Activated T-cell treated with anti-CD3 and anti-CD28 coated beads, Interleukin-2, amount 50 U/mL, for 72 hours (primary cell): Measurements from ENCODE around the gene TBX15. TPM values are rescaled to one million over a fixed set of nuclear protein-coding genes. Genes with fewer than 3 reads are reported as not detected.

Experiments
- ATAC-seq, 2 donors: fragments of 150-1000 bp; cut with Tn5 transposase; replicated peaks in 1 of 2; 2 replicates each; pipeline ENCODE4 v1.10.0; 2021; ENCODE audit warnings: moderate library complexity in 2 of 2, mild to moderate bottlenecking in 1 of 2
- DNase-seq, 2 donors: peaks; one replicate each; pipeline ENCODE4 v3.0.0; 2021 to 2022; ENCODE audit warnings: mixed read lengths in 1 of 2
- H3K27ac Mint-ChIP-seq: one replicate; pipeline ENCODE4 v1.8.0; 2022; ENCODE audit warnings: mild to moderate bottlenecking, moderate library complexity, mixed read lengths
- H3K27me3 Mint-ChIP-seq: one replicate; pipeline ENCODE4 v1.8.0; 2022; ENCODE audit warnings: low read depth, mixed read lengths
- H3K36me3 Mint-ChIP-seq, 2 donors: one replicate each; pipeline ENCODE4 v1.8.0; 2022; ENCODE audit warnings: mixed read lengths in 2 of 2, mild to moderate bottlenecking in 1 of 2; ENCODE audit not compliant: insufficient read depth in 2 of 2
- H3K4me1 Mint-ChIP-seq: one replicate; pipeline ENCODE4 v1.8.0; 2022; ENCODE audit warnings: low read depth, mixed read lengths
- H3K4me3 Mint-ChIP-seq, 2 donors: one replicate each; pipeline ENCODE4 v1.8.0; 2022; ENCODE audit warnings: mild to moderate bottlenecking in 2 of 2, mixed read lengths in 2 of 2, moderate library complexity in 2 of 2
- H3K9me3 Mint-ChIP-seq, 2 donors: one replicate each; pipeline ENCODE4 v1.8.0; 2022; ENCODE audit warnings: mixed read lengths in 2 of 2
- total RNA-seq, 2 donors: library from RNA; stranded (reverse); gene quantifications; one replicate each; pipeline ENCODE4 v1.2.3, GENCODE V29; 2022

The TBX15 gene
- total RNA-seq, 2 donors from 2014 or later, result 0.07 to 0.10 TPM

GRCh38 chr1:118861216-118861615 is 126.9 kb downstream of the TBX15 start:
- no peak for ATAC-seq
- Mint-ChIP-seq H3K27ac (no peak overlapping the region), H3K9me3 (peaks cover 0 to 4% of the 10 kb centered on the region in 2 donors), H3K27me3 (no peaks in the 10 kb centered on the region), H3K4me3 (no peak overlapping the region), H3K36me3 (no peaks in the 10 kb centered on the region), H3K4me1 (no peaks in the 10 kb centered on the region)
- no peak for DNase-seq

DNA sequence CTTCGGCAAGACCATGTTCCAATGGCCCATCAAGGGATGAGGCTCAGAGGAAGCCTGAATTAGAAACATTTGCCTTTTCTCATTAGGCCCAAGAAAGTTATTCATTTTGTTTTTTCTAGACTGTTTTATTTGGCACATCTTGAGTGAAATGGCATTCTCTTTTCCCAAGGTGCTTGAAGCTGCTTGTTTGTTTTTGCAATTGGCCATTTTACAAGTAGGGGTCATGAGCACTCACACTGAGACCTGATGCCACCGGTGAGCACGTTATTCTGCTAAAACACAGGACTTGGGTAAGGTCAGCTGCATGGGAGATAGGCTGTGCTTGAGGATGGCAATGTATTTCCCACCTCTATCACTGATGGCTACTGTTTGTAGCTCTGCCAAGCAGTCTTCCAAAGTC is 128.1 kb downstream of the TBX15 start:
- Mint-ChIP-seq H3K4me1 (no peaks in the 10 kb centered on the region), H3K9me3 (peaks cover 0 to 2% of the 10 kb centered on the region in 2 donors), H3K4me3 (no peak overlapping the region), H3K27ac (no peak overlapping the region), H3K27me3 (no peaks in the 10 kb centered on the region), H3K36me3 (no peaks in the 10 kb centered on the region)
- ATAC-seq (no peak), DNase-seq (no peak)

GRCh38 chr1:118846443-118846842 is 141.7 kb downstream of the TBX15 start:
- no peak overlapping the region for H3K4me3 Mint-ChIP-seq
- H3K9me3 Mint-ChIP-seq, result peaks cover 5 to 8% of the 10 kb centered on the region in 2 donors
- H3K36me3 Mint-ChIP-seq, result peaks cover 2% of the 10 kb centered on the region in 2 donors
- no peaks in the 10 kb centered on the region for H3K4me1 Mint-ChIP-seq
- ATAC-seq, result no peak
- no peaks in the 10 kb centered on the region for H3K27me3 Mint-ChIP-seq
- no peak overlapping the region for H3K27ac Mint-ChIP-seq
- no peak for DNase-seq

DNA sequence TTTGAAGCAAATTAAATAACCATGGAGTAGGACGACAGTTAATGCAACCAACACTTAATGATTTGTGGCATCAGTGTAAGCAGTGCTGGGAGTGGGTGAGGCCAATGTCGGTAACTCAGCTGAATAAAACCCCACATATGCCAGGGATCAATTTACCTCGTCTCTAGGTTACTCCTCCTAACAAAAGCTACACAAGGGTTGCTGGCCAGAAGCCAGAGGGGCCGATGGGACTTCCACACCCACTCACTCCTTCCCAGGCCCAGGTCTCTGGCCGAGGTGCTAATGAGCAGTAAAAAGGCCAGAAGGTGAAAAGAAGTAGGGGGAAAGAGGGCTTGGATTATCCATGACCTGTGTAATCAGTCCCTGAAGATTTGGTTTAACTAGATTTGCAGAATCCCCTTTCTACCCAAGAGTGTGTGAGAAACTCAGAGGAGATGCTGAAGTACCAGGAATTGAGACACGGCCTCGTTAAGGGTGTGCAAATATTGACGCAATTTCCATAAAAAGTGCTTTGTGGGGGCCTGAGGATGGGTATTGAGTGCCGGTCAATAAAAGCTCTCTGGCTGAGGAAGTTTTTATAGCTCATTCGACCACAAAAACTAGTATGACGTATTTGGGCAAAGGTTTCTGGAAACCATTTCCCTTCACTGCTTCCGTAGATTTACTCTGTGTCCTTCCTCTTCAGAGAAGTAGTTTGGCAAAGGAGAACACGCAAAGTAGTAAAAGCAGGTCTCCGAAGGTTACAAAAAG is 145.5 kb downstream of the TBX15 start:
- H3K36me3 Mint-ChIP-seq, result no peaks in the 10 kb centered on the region
- no peak overlapping the region for H3K27ac Mint-ChIP-seq
- DNase-seq, result no peak
- H3K27me3 Mint-ChIP-seq, result no peaks in the 10 kb centered on the region
- peaks cover 2 to 7% of the 10 kb centered on the region in 2 donors for H3K9me3 Mint-ChIP-seq
- H3K4me3 Mint-ChIP-seq, result no peak overlapping the region
- no peak for ATAC-seq
- no peaks in the 10 kb centered on the region for H3K4me1 Mint-ChIP-seq

DNA sequence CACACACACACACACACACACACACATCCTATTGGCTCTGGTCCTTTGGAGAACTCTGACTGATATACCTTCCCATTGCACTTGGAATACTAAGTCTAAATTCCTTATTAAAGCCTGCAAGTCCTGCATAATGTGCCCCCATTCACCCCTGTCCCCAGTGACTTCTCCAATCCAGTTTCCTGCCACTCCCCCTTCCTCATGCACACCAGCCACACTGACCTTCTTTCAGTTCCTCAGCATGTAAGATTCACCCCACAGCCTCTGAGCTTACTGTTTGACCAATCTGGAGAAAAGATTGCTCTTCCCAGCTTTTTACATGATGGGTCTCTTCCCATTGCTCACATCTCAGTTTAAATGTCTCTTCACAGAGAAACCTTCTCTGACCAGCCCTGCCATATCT is 146.6 kb downstream of the TBX15 start:
- Mint-ChIP-seq H3K4me1 (no peaks in the 10 kb centered on the region), H3K36me3 (no peaks in the 10 kb centered on the region), H3K4me3 (no peak overlapping the region), H3K27ac (no peak overlapping the region), H3K9me3 (peaks cover 2 to 7% of the 10 kb centered on the region in 2 donors), H3K27me3 (no peaks in the 10 kb centered on the region)
- no peak for DNase-seq
- no peak for ATAC-seq

Other genes with a start within 250 kb of the TBX15 start
- 10 to 100 TPM; 19.4 to 21.3 TPM for gene WARS2, start 152.3 kb upstream of the TBX15 start, total RNA-seq